SH-SY5Y (cell line): ENCODE results near the gene IQUB.

ENCODE experiments used
- GATA2 ChIP-seq: IDR thresholded peaks from 2 replicates; pipeline ENCODE4 v1.6.1; 2011; ENCODE audit warnings: mild to moderate bottlenecking, low read depth, low read length
- GATA3 ChIP-seq: IDR thresholded peaks from 2 replicates; pipeline ENCODE4 v1.6.1; 2011; ENCODE audit warnings: low read depth, mild to moderate bottlenecking, low read length, moderate library complexity

- no peak for TF ChIP-seq GATA2
- TF ChIP-seq GATA3 = no peak
Measured at GRCh38 chr7:123534383-123535260, at the start of gene IQUB.
